T-cell (primary cell): Measurements from ENCODE around the gene CNTN6. TPM values are rescaled to one million over a fixed set of nuclear protein-coding genes. Genes with fewer than 3 reads are reported as not detected.

Source experiments
- ATAC-seq, 4 experiments: fragments of 200-7000 bp in 3 of 4; fragments of 150-1000 bp in 1 of 4; cut with Tn5 transposase; replicated peaks in 1 of 4; 1 replicate in 3 of 4; 2 replicates in 1 of 4; pipeline ENCODE4 v1.10.0; 2021; ENCODE audit warnings: moderate library complexity in 3 of 4, mild to moderate bottlenecking in 2 of 4, moderate number of reproducible peaks in 1 of 4
- CTCF ChIA-PET, 2 donors: fragments of 300-600 bp; sonication (Branson Sonifier 250); formaldehyde crosslinking; loops; one replicate each; lab custom pipeline; 2022; ENCODE audit warnings: antibody characterized with exemption in 2 of 2; lab: Charles Lee
- POLR2A ChIA-PET, 2 donors: fragments of 300-600 bp; sonication (Branson Sonifier 250); formaldehyde crosslinking; loops; one replicate each; lab custom pipeline; 2022; ENCODE audit warnings: antibody characterized with exemption in 2 of 2; lab: Charles Lee
- DNase-seq, 35 experiments: peaks; one replicate each; pipeline versions ENCODE4 v3.0.0 to v3.0.0-alpha.2; 2013 to 2023
- H3K27ac ChIP-seq: one replicate; pipeline ENCODE4 v1.5.1; 2013; ENCODE audit warnings: low read length
- H3K27me3 ChIP-seq, 2 experiments: replicated peaks in 1 of 2; 1 replicate in 1 of 2; 2 replicates in 1 of 2; pipeline versions ENCODE4 v1.6.1 to v1.7.0; 2013; ENCODE audit warnings: low read length in 1 of 2, mixed read lengths in 1 of 2; ENCODE audit not compliant: control insufficient read depth in 2 of 2, insufficient read depth in 2 of 2; ENCODE audit errors: extremely low read depth in 1 of 2
- H3K36me3 ChIP-seq, 2 donors: 1 replicate in 1 of 2; 2 replicates in 1 of 2; pipeline versions ENCODE4 v1.6.1 to v1.7.0; 2013; ENCODE audit warnings: low read length in 1 of 2; ENCODE audit not compliant: control insufficient read depth in 2 of 2, insufficient read depth in 1 of 2; ENCODE audit errors: extremely low read depth in 1 of 2
- H3K4me1 ChIP-seq, 2 experiments: 1 replicate in 1 of 2; 2 replicates in 1 of 2; pipeline versions ENCODE4 v1.6.1 to v1.7.0; 2013; ENCODE audit warnings: low read length in 2 of 2, mixed read lengths in 1 of 2; ENCODE audit not compliant: insufficient read depth in 2 of 2, control insufficient read depth in 1 of 2; ENCODE audit errors: extremely low read depth in 1 of 2
- H3K4me3 ChIP-seq, 2 donors: 1 replicate in 1 of 2; 2 replicates in 1 of 2; pipeline versions ENCODE4 v1.5.1 to v1.7.0; 2013; ENCODE audit warnings: mild to moderate bottlenecking in 2 of 2, low read length in 1 of 2, moderate library complexity in 1 of 2; ENCODE audit not compliant: control insufficient read depth in 1 of 2; ENCODE audit errors: extremely low read depth in 1 of 2
- H3K9me3 ChIP-seq: 2 replicates; pipeline ENCODE4 v1.7.0; 2013
- H3K27ac Mint-ChIP-seq, 2 donors: one replicate each; pipeline ENCODE4 v1.8.0; 2020 to 2021; ENCODE audit warnings: mild to moderate bottlenecking in 2 of 2, mixed read lengths in 2 of 2
- H3K27me3 Mint-ChIP-seq, 2 donors: one replicate each; pipeline ENCODE4 v1.8.0; 2021 to 2022; ENCODE audit warnings: mixed read lengths in 2 of 2
- H3K36me3 Mint-ChIP-seq: one replicate; pipeline ENCODE4 v1.8.0; 2021; ENCODE audit warnings: mixed read lengths
- H3K4me1 Mint-ChIP-seq, 3 donors: one replicate each; pipeline ENCODE4 v1.8.0; 2020 to 2022; ENCODE audit warnings: mixed read lengths in 3 of 3, mild to moderate bottlenecking in 1 of 3
- H3K4me3 Mint-ChIP-seq, 3 donors: one replicate each; pipeline ENCODE4 v1.8.0; 2020 to 2022; ENCODE audit warnings: mild to moderate bottlenecking in 3 of 3, mixed read lengths in 3 of 3, moderate library complexity in 3 of 3
- H3K9me3 Mint-ChIP-seq, 3 donors: one replicate each; pipeline ENCODE4 v1.8.0; 2020 to 2022; ENCODE audit warnings: mixed read lengths in 3 of 3
- WGBS: methylation state at CpG from one replicate; pipeline ENCODE4 v1.1.5; 2013; ENCODE audit warnings: missing lambda C conversion rate; ENCODE audit not compliant: insufficient coverage; 5-methylcytosine and 5-hydroxymethylcytosine counted together
- total RNA-seq, 35 experiments: library from RNA in 6 of 35; stranded (reverse) in 6 of 35; fragments of 120-200 nt in 1 of 35; gene quantifications; one replicate each; pipeline versions ENCODE4 v1.2.1 to v1.2.4 and lab custom pipeline; 2013 to 2026

Gene CNTN6
- total RNA-seq, 5 donors from 2014 or later (not counting 1 experiment from before 2014, with no cell fraction given) = not detected

DNA sequence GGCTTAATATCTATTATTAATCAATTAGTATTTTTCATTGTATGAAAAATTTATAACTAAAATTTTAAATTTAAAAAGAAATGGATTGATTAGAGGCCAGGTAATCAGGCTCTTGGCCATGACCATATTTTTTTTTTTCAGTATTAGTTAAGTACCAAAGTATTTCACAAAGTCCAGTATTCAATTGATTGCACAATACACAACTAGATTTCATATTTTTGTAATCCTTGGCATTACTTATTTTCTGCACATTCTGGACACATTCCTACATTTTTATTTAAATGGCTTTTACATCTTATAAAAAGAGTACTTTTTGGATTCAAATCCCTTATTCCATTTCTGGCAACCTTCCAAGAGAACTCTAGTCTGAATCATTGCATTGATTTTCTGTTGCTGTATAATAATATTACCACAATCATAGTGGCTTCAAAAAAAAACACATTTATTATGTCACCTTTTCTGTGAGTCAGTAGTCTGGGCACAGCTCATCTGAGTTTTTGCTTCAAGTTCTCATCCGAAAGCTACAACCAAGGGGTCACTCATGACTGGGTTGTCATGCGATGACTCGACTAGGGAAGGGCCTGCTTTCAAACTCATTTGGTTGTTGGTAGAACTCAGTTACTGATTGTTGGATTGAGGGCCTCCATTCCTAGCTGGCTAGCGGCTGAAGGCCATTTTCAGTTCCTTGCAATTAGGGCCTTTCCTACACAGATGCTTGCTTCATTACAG is 90.7 kb downstream of the CNTN6 start:
- no peaks in the 10 kb centered on the region for H3K27me3 ChIP-seq
- no peak overlapping the region for H3K4me3 ChIP-seq
- H3K4me1 ChIP-seq = no peaks in the 10 kb centered on the region
- WGBS = 94% methylated on average over 3 of the region's 4 CpGs
- Mint-ChIP-seq H3K27ac (no peak overlapping the region), H3K27me3 (no peaks in the 10 kb centered on the region), H3K36me3 (no peaks in the 10 kb centered on the region), H3K9me3 (peaks cover 6 to 13% (median 8%) of the 10 kb centered on the region in 3 donors), H3K4me1 (no peaks in the 10 kb centered on the region), H3K4me3 (no peak overlapping the region)
- POLR2A ChIA-PET = no interaction called here
- CTCF ChIA-PET = no interaction called here
- H3K27ac ChIP-seq = no peak overlapping the region
- H3K36me3 ChIP-seq = no peaks in the 10 kb centered on the region
- ATAC-seq (no peak), DNase-seq (no peak)
- H3K9me3 ChIP-seq = peaks cover 3% of the 10 kb centered on the region

DNA sequence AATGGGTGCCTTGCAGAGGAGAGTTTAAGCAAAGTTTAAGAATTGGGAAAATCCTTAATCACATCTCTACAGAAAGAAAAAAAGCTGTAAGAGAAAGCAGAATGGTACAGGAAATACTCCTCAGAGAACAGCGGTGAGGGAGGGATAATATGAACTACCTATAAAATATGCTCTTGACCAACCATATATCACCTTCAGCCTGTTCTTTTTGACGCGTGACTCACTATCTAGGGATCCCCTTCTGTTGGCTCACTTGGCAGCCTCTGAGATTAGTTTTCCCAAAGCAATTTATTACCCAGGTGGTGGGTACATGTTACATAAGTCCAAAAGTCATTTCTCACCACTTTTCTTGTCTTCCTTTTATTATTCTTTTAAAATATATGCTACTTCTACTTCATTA is 97.7 kb downstream of the CNTN6 start:
- H3K4me3 ChIP-seq = no peak overlapping the region
- Mint-ChIP-seq H3K27me3 (no peaks in the 10 kb centered on the region), H3K9me3 (peaks cover 0 to 14% (median 3%) of the 10 kb centered on the region in 3 donors), H3K27ac (no peak overlapping the region), H3K36me3 (no peaks in the 10 kb centered on the region), H3K4me3 (no peak overlapping the region), H3K4me1 (no peaks in the 10 kb centered on the region)
- CTCF ChIA-PET = no interaction called here
- POLR2A ChIA-PET = no interaction called here
- no peaks in the 10 kb centered on the region for H3K36me3 ChIP-seq
- H3K27ac ChIP-seq = no peak overlapping the region
- no peaks in the 10 kb centered on the region for H3K4me1 ChIP-seq
- no CpG with 5 or more reads among the region's 3 CpGs for WGBS
- no peaks in the 10 kb centered on the region for H3K9me3 ChIP-seq
- DNase-seq (no peak), ATAC-seq (no peak)
- H3K27me3 ChIP-seq = no peaks in the 10 kb centered on the region

DNA sequence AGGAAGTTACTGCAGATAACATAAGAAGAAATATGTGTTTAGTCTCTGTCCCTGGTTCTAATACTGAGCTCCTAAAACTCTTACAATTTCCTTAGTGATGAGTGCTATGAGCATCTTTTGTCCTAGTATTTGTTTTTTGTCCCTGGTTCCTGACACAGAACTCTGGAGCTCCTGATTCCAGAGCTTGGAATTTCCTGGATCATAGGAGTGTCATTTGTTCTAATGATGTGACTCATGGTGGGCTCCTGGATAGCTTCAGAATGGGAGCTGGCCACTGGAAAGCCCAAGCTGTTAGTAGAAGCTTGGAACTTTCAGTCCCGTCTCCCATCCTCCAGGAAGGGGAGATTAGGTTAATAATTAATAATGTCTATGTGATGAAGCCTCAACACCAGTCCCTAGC is 98.2 kb downstream of the CNTN6 start:
- H3K27me3 Mint-ChIP-seq = no peaks in the 10 kb centered on the region
- Histone ChIP-seq H3K36me3 (no peaks in the 10 kb centered on the region), H3K9me3 (no peaks in the 10 kb centered on the region), H3K4me1 (no peaks in the 10 kb centered on the region), H3K4me3 (no peak overlapping the region), H3K27ac (no peak overlapping the region), H3K27me3 (no peaks in the 10 kb centered on the region)
- ATAC-seq (no peak), DNase-seq (no peak)
- ChIA-PET POLR2A (no interaction called here), CTCF (no interaction called here)
- WGBS = no CpG with 5 or more reads among the region's 1 CpG
- no peaks in the 10 kb centered on the region for H3K4me1 Mint-ChIP-seq
- no peak overlapping the region for H3K4me3 Mint-ChIP-seq
- peaks cover 0 to 15% (median 3%) of the 10 kb centered on the region in 3 donors for H3K9me3 Mint-ChIP-seq
- no peak overlapping the region for H3K27ac Mint-ChIP-seq
- no peaks in the 10 kb centered on the region for H3K36me3 Mint-ChIP-seq

DNA sequence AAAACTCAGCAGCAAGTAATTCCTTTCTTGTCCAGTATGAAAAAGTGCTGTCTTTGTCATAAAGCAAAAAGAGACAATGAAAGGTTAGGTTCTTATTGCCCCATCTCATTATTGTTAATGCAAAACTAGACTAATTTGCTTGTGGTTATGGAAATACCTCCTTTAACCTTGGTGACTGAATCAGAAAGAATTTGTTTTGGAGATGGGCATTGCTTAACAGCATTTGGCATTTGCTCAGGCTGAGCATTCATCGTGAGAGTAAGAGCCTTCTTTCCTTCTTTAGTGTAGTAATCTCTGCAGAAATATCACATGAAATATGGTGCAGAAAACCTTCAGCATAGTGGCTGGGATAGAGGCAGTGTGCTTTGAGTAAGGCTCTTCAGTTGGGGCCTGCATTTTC is 103.1 kb downstream of the CNTN6 start:
- no peaks in the 10 kb centered on the region for H3K27me3 Mint-ChIP-seq
- DNase-seq (no peak), ATAC-seq (no peak)
- Histone ChIP-seq H3K27ac (no peak overlapping the region), H3K4me3 (no peak overlapping the region), H3K27me3 (no peaks in the 10 kb centered on the region), H3K9me3 (no peaks in the 10 kb centered on the region), H3K36me3 (no peaks in the 10 kb centered on the region), H3K4me1 (no peaks in the 10 kb centered on the region)
- H3K9me3 Mint-ChIP-seq = peaks cover 3 to 10% (median 7%) of the 10 kb centered on the region in 3 donors
- H3K36me3 Mint-ChIP-seq = no peaks in the 10 kb centered on the region
- H3K4me3 Mint-ChIP-seq = no peak overlapping the region
- POLR2A ChIA-PET = no interaction called here
- WGBS = no CpG with 5 or more reads among the region's 1 CpG
- CTCF ChIA-PET = no interaction called here
- H3K4me1 Mint-ChIP-seq = no peaks in the 10 kb centered on the region
- no peak overlapping the region for H3K27ac Mint-ChIP-seq

DNA sequence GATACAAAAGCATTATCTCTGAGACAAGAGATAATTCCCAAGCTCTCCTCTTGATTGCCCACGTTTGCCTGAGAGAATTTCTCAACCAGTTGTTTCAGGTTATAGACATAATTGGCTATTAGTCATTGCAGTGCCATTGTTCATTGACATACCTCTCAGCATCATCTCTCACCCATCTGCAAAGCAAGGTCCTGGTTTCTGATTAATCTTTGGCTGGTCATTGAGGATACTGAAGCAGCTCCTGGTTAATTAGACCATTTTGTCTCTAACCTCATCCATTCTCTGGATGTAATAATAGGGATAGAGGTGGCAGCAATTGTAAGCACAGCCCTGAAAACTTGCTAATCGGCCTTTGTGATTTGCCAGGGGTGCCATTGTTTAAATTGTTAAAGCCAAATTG is 104.2 kb downstream of the CNTN6 start:
- H3K27me3 Mint-ChIP-seq = no peaks in the 10 kb centered on the region
- no CpG with 5 or more reads among the region's 2 CpGs for WGBS
- Histone ChIP-seq H3K27ac (no peak overlapping the region), H3K9me3 (no peaks in the 10 kb centered on the region), H3K36me3 (no peaks in the 10 kb centered on the region), H3K27me3 (no peaks in the 10 kb centered on the region), H3K4me1 (no peaks in the 10 kb centered on the region), H3K4me3 (no peak overlapping the region)
- no peak for DNase-seq
- no peak overlapping the region for H3K27ac Mint-ChIP-seq
- H3K9me3 Mint-ChIP-seq = peaks cover 3 to 10% (median 5%) of the 10 kb centered on the region in 3 donors
- no peak overlapping the region for H3K4me3 Mint-ChIP-seq
- ATAC-seq = no peak
- ChIA-PET POLR2A (no interaction called here), CTCF (no interaction called here)
- no peaks in the 10 kb centered on the region for H3K36me3 Mint-ChIP-seq
- no peaks in the 10 kb centered on the region for H3K4me1 Mint-ChIP-seq

DNA sequence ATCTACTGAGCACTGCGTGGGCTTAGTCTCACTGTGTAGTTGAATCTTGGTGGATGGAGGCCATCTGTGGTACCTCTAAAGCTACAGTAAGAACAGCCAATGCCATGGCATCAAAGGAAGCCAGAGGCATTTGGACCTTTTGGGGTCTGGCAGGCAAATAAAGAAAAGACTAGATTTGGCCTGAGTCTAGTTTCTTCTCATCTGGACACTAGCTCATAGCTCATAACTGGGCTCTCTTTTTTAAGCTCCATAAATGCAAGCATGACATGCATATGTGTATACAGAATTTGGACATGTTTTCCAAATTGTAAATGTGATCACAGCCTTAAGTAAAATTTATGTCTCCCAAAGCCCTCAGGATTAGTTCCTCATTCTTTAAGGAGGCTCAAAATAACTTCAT is 107.5 kb downstream of the CNTN6 start:
- Mint-ChIP-seq H3K27me3 (no peaks in the 10 kb centered on the region), H3K4me1 (no peaks in the 10 kb centered on the region), H3K27ac (no peak overlapping the region), H3K9me3 (peaks cover 6 to 17% (median 7%) of the 10 kb centered on the region in 3 donors), H3K36me3 (no peaks in the 10 kb centered on the region), H3K4me3 (no peak overlapping the region)
- H3K4me3 ChIP-seq = no peak overlapping the region
- WGBS = 63% methylated on average over 1 of the region's 1 CpG
- no peaks in the 10 kb centered on the region for H3K27me3 ChIP-seq
- H3K4me1 ChIP-seq = no peaks in the 10 kb centered on the region
- ChIA-PET CTCF (no interaction called here), POLR2A (no interaction called here)
- no peaks in the 10 kb centered on the region for H3K36me3 ChIP-seq
- H3K27ac ChIP-seq = no peak overlapping the region
- DNase-seq = no peak
- ATAC-seq = no peak
- no peaks in the 10 kb centered on the region for H3K9me3 ChIP-seq
